Measurements from ENCODE around the gene GPR158.

- TF ChIP-seq CTCF (IDR thresholded peaks at IDR 0.05; ENCODE audit: poor library complexity) (no peak), EZH2 (IDR thresholded peaks at IDR 0.05; ENCODE audit: borderline replicate concordance) (no peak), EZH2phosphoT487 (IDR thresholded peaks at IDR 0.05; ENCODE audit: low read depth, severe bottlenecking, unreplicated experiment) (no peak)
These were observed 223.9 kb downstream of the GPR158 start for GRCh38 chr10:25398680-25399079.

Data from hepatocyte (in vitro differentiated cells).